ENCODE measurements around the gene RGS18. TPM values are rescaled to one million over a fixed set of nuclear protein-coding genes. Genes with fewer than 3 reads are reported as not detected.

Gene RGS18
- total and polyA plus RNA-seq, 2 of the 13 experiments (the other 11 are each of a cell fraction or from before 2014, with no cell fraction given) = not detected

DNA sequence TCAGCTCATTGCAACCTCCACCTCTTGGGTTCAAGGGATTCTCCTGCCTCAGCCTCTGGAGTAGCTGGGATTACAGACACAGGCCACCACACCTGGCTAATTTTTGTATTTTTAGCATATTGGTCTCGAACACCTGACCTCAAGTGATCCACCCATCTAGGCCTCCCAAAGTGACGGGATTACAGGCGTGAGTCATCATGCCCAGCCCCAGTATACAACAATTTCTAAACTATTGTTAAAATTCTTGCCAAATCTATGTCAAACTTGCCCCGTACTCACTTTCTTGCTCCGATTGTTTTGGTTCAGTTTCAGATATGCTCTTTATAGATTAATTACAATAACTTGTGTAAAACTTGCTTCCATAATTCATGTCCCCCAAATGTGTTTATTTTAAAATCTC is 4.1 kb downstream of the RGS18 start:
- H3K4me3 ChIP-seq (replicated peaks in 1 of 3; ENCODE audit: insufficient read depth in 1 of 3, low read depth in 2 of 3, low read length in 3 of 3) = no peak overlapping the region
- peaks cover 11% of the 10 kb centered on the region; the same call in 1 of the 2 replicates for H3K9me3 ChIP-seq (ENCODE audit: low read length)
- H2AFZ ChIP-seq (ENCODE audit: low read length) = no peak overlapping the region
- no peak for FAIRE-seq
- ChIA-PET POLR2A (no interaction called here), CTCF (ENCODE audit: low intra/inter-chr PET ratio, low total read pairs) (no interaction called here)
- no peak overlapping the region for H3K9ac ChIP-seq (ENCODE audit: insufficient read depth, low read depth, low read length)
- intact Hi-C loops (cut with micrococcal nuclease; ENCODE audit: unreplicated experiment) (no loop called here), in situ Hi-C loops (cut with HindIII; ENCODE audit: extremely low pct_ligation_motif_present, low pct_unique_long_range_greater_than_20kb) (no loop called here)
- no peaks in the 10 kb centered on the region for H3K4me1 ChIP-seq (ENCODE audit: insufficient read depth, low read length)
- 5% methylated on average over 5 of the region's 5 CpGs for WGBS (ENCODE audit: low lambda C conversion rate)
- no peak for ATAC-seq
- no peaks in the 10 kb centered on the region for H3K79me2 ChIP-seq (ENCODE audit: insufficient read depth, low read length)
- TF ChIP-seq, protein P1, sequence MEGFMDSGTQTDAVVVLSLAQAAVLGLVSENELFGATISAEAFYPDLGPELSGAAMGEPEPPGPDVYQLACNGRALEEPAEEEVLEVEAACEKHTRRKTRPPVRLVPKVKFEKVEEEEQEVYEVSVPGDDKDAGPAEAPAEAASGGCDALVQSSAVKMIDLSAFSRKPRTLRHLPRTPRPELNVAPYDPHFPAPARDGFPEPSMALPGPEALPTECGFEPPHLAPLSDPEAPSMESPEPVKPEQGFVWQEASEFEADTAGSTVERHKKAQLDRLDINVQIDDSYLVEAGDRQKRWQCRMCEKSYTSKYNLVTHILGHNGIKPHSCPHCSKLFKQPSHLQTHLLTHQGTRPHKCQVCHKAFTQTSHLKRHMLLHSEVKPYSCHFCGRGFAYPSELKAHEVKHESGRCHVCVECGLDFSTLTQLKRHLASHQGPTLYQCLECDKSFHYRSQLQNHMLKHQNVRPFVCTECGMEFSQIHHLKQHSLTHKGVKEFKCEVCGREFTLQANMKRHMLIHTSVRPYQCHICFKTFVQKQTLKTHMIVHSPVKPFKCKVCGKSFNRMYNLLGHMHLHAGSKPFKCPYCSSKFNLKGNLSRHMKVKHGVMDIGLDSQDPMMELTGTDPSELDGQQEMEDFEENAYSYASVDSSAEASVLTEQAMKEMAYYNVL (CRISPR knock-in tag; IDR thresholded peaks at IDR 0.05; ENCODE audit: borderline replicate concordance) = no peak
- TF ChIP-seq ZNF773 (CRISPR knock-in tag; IDR thresholded peaks at IDR 0.05; ENCODE audit: borderline replicate concordance) (no peak), PAX8 (CRISPR knock-in tag; IDR thresholded peaks at IDR 0.05; ENCODE audit: borderline replicate concordance) (no peak), HDAC6 (IDR thresholded peaks at IDR 0.05; ENCODE audit: low read depth, low read length) (no peak), ZBED4 (CRISPR knock-in tag; IDR thresholded peaks at IDR 0.05; ENCODE audit: borderline replicate concordance) (no peak), ZNF451 (CRISPR knock-in tag; IDR thresholded peaks at IDR 0.05) (no peak), MAX (IDR thresholded peaks at IDR 0.05) (no peak), ZNF230 (CRISPR knock-in tag; IDR thresholded peaks at IDR 0.05) (no peak), FOXA1 (IDR thresholded peaks at IDR 0.05) (no peak), FOXA1 (CRISPR knock-in tag; IDR thresholded peaks at IDR 0.05) (no peak), ZSCAN30 (CRISPR knock-in tag; IDR thresholded peaks at IDR 0.05) (no peak)
- TF ChIP-seq, protein P2, sequence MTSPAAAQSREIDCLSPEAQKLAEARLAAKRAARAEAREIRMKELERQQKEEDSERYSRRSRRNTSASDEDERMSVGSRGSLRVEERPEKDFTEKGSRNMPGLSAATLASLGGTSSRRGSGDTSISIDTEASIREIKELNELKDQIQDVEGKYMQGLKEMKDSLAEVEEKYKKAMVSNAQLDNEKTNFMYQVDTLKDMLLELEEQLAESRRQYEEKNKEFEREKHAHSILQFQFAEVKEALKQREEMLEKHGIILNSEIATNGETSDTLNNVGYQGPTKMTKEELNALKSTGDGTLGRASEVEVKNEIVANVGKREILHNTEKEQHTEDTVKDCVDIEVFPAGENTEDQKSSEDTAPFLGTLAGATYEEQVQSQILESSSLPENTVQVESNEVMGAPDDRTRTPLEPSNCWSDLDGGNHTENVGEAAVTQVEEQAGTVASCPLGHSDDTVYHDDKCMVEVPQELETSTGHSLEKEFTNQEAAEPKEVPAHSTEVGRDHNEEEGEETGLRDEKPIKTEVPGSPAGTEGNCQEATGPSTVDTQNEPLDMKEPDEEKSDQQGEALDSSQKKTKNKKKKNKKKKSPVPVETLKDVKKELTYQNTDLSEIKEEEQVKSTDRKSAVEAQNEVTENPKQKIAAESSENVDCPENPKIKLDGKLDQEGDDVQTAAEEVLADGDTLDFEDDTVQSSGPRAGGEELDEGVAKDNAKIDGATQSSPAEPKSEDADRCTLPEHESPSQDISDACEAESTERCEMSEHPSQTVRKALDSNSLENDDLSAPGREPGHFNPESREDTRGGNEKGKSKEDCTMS (CRISPR knock-in tag; conservative IDR thresholded peaks at IDR 0.05) = no peak
- TF ChIP-seq, protein P3, sequence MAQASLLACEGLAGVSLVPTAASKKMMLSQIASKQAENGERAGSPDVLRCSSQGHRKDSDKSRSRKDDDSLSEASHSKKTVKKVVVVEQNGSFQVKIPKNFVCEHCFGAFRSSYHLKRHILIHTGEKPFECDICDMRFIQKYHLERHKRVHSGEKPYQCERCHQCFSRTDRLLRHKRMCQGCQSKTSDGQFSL (CRISPR knock-in tag; IDR thresholded peaks at IDR 0.05) = no peak
- no peaks in the 10 kb centered on the region for H3K27me3 ChIP-seq (ENCODE audit: control insufficient read depth in 1 of 2, insufficient read depth in 2 of 2, low read length in 2 of 2)
- no peaks in the 10 kb centered on the region for H4K20me1 ChIP-seq (ENCODE audit: insufficient read depth, low read length)
- H3K4me2 ChIP-seq (ENCODE audit: low read depth, low read length) = no peak overlapping the region
- no TSS peak for BruUV-seq (replicated peaks)
- H3K27ac ChIP-seq (ENCODE audit: extremely low read length, insufficient read depth, low read length) = no peak overlapping the region
- DNase-seq (ENCODE audit: low spot score) = no peak
- H3K36me3 ChIP-seq (replicated peaks in 1 of 2; ENCODE audit: control insufficient read depth in 1 of 2, insufficient read depth in 2 of 2, low read length in 2 of 2) = no peaks in the 10 kb centered on the region
